ENCODE results near the gene GPD1. TPM values are rescaled to one million over a fixed set of nuclear protein-coding genes. Genes with fewer than 3 reads are reported as not detected.
"Not testable (repeated sequence)": the region's sequence is repeated elsewhere in the genome, so short reads cannot be mapped to it uniquely, and the experiment has no call there.

The GPD1 gene
- total RNA-seq, 2 donors from 2014 or later = 0.93 to 1.1 TPM

- peaks cover 3% of the 10 kb centered on the region for H3K36me3 Mint-ChIP-seq (ENCODE audit: low read depth)
- no peaks in the 10 kb centered on the region for H3K9me3 Mint-ChIP-seq
- no peaks in the 10 kb centered on the region for H3K36me3 ChIP-seq (ENCODE audit: control insufficient read depth, insufficient read depth, low read length)
- no peaks in the 10 kb centered on the region for H3K27me3 ChIP-seq (ENCODE audit: control insufficient read depth, insufficient read depth, low read length, poor library complexity, severe bottlenecking)
- no peaks in the 10 kb centered on the region for H3K4me1 ChIP-seq (ENCODE audit: control insufficient read depth, insufficient read depth, low read length)
- H3K4me3 ChIP-seq (ENCODE audit: low read length) = no peak overlapping the region
- no peak overlapping the region for H3K27ac Mint-ChIP-seq
- DNase-seq = no peak
- no peak overlapping the region for H3K27ac ChIP-seq (ENCODE audit: low read depth, low read length)
- no peak overlapping the region for H3K4me3 Mint-ChIP-seq
- H3K9ac ChIP-seq (ENCODE audit: extremely low read depth, low read length, poor library complexity, severe bottlenecking) = no peak overlapping the region
- no peak for TF ChIP-seq CTCF (conservative IDR thresholded peaks at IDR 0.05)
- H3K27me3 Mint-ChIP-seq (ENCODE audit: insufficient read depth) = peaks cover 40% of the 10 kb centered on the region
- H3K4me1 Mint-ChIP-seq = peaks cover 9% of the 10 kb centered on the region
- H3K9me3 ChIP-seq (ENCODE audit: control insufficient read depth, low read length) = no peaks in the 10 kb centered on the region
- 73% methylated on average over 24 to 45 of the region's 46 CpGs for WGBS, 2 experiments (ENCODE audit: insufficient coverage in 1 of 2, insufficient read length in 1 of 2)
These were observed 22.6 kb upstream of the GPD1 start for GRCh38 chr12:50081096-50081808.

- DNase-seq = no peak
- H3K27ac Mint-ChIP-seq = no peak overlapping the region
- H3K27ac ChIP-seq (ENCODE audit: low read depth, low read length) = no peak overlapping the region
- no peak overlapping the region for H3K4me3 ChIP-seq (ENCODE audit: low read length)
- H3K4me1 Mint-ChIP-seq = peaks cover 4% of the 10 kb centered on the region
- WGBS, 2 experiments (ENCODE audit: insufficient coverage in 1 of 2, insufficient read length in 1 of 2) = 86 to 87% methylated on average over 5 to 7 of the region's 7 CpGs
- no peak for TF ChIP-seq CTCF (conservative IDR thresholded peaks at IDR 0.05)
- no peak overlapping the region for H3K4me3 Mint-ChIP-seq
- no peaks in the 10 kb centered on the region for H3K27me3 ChIP-seq (ENCODE audit: control insufficient read depth, insufficient read depth, low read length, poor library complexity, severe bottlenecking)
- no peaks in the 10 kb centered on the region for H3K9me3 Mint-ChIP-seq
- H3K4me1 ChIP-seq (ENCODE audit: control insufficient read depth, insufficient read depth, low read length) = no peaks in the 10 kb centered on the region
- H3K36me3 ChIP-seq (ENCODE audit: control insufficient read depth, insufficient read depth, low read length) = peaks cover 13% of the 10 kb centered on the region
- H3K9me3 ChIP-seq (ENCODE audit: control insufficient read depth, low read length) = no peaks in the 10 kb centered on the region
- peaks cover 17% of the 10 kb centered on the region for H3K36me3 Mint-ChIP-seq (ENCODE audit: low read depth)
- H3K9ac ChIP-seq (ENCODE audit: extremely low read depth, low read length, poor library complexity, severe bottlenecking) = no peak overlapping the region
- H3K27me3 Mint-ChIP-seq (ENCODE audit: insufficient read depth) = peaks cover 40% of the 10 kb centered on the region
These were observed 21.2 kb upstream of the GPD1 start for GRCh38 chr12:50082644-50083043.

- TF ChIP-seq CTCF (conservative IDR thresholded peaks at IDR 0.05) = no peak
- peaks cover 4% of the 10 kb centered on the region for H3K4me1 Mint-ChIP-seq
- no peaks in the 10 kb centered on the region for H3K9me3 Mint-ChIP-seq
- H3K36me3 ChIP-seq (ENCODE audit: control insufficient read depth, insufficient read depth, low read length) = peaks cover 19% of the 10 kb centered on the region
- 100% methylated on average over 1 of the region's 1 CpG; no CpG with 5 or more reads in 1 of the 2 experiments for WGBS, 2 experiments (ENCODE audit: insufficient coverage in 1 of 2, insufficient read length in 1 of 2)
- H3K27me3 ChIP-seq (ENCODE audit: control insufficient read depth, insufficient read depth, low read length, poor library complexity, severe bottlenecking) = no peaks in the 10 kb centered on the region
- peaks cover 37% of the 10 kb centered on the region for H3K27me3 Mint-ChIP-seq (ENCODE audit: insufficient read depth)
- peaks cover 23% of the 10 kb centered on the region for H3K36me3 Mint-ChIP-seq (ENCODE audit: low read depth)
- peak overlapping the region; percentile 40 for H3K4me3 Mint-ChIP-seq
- no peak overlapping the region for H3K4me3 ChIP-seq (ENCODE audit: low read length)
- H3K27ac ChIP-seq (ENCODE audit: low read depth, low read length) = no peak overlapping the region
- no peaks in the 10 kb centered on the region for H3K4me1 ChIP-seq (ENCODE audit: control insufficient read depth, insufficient read depth, low read length)
- no peaks in the 10 kb centered on the region for H3K9me3 ChIP-seq (ENCODE audit: control insufficient read depth, low read length)
- H3K9ac ChIP-seq (ENCODE audit: extremely low read depth, low read length, poor library complexity, severe bottlenecking) = no peak overlapping the region
- H3K27ac Mint-ChIP-seq = no peak overlapping the region
- no peak for DNase-seq
These were observed 20.5 kb upstream of the GPD1 start for GRCh38 chr12:50083301-50083700.

- not testable (repeated sequence) for H3K4me1 ChIP-seq (ENCODE audit: control insufficient read depth, insufficient read depth, low read length); H3K9me3 Mint-ChIP-seq; H3K9me3 ChIP-seq (ENCODE audit: control insufficient read depth, low read length); H3K27me3 ChIP-seq (ENCODE audit: control insufficient read depth, insufficient read depth, low read length, poor library complexity, severe bottlenecking); H3K27ac ChIP-seq (ENCODE audit: low read depth, low read length); DNase-seq; H3K4me1 Mint-ChIP-seq
- H3K27ac Mint-ChIP-seq = peak overlapping the region; percentile 84
- H3K36me3 Mint-ChIP-seq (ENCODE audit: low read depth) = peaks cover 33% of the 10 kb centered on the region
- Histone ChIP-seq H3K9ac (ENCODE audit: extremely low read depth, low read length, poor library complexity, severe bottlenecking) (peak overlapping the region; percentile 66), H3K4me3 (ENCODE audit: low read length) (peak overlapping the region; percentile 100), H3K36me3 (ENCODE audit: control insufficient read depth, insufficient read depth, low read length) (peaks cover 30% of the 10 kb centered on the region)
- H3K4me3 Mint-ChIP-seq = peak overlapping the region; percentile 79
- 64 to 73% methylated on average over 5 to 7 of the region's 7 CpGs for WGBS, 2 experiments (ENCODE audit: insufficient coverage in 1 of 2, insufficient read length in 1 of 2)
- peaks cover 34% of the 10 kb centered on the region for H3K27me3 Mint-ChIP-seq (ENCODE audit: insufficient read depth)
These were observed 19.4 kb upstream of the GPD1 start for GRCh38 chr12:50084409-50084774.
